Fibroblast of skin of right quadriceps (primary cell): ENCODE measurements around the gene LCE1C.

Experiments used
- DNase-seq: peaks from one replicate; pipeline ENCODE4 v3.0.0-alpha.2; 2013

Gene LCE1C

DNA sequence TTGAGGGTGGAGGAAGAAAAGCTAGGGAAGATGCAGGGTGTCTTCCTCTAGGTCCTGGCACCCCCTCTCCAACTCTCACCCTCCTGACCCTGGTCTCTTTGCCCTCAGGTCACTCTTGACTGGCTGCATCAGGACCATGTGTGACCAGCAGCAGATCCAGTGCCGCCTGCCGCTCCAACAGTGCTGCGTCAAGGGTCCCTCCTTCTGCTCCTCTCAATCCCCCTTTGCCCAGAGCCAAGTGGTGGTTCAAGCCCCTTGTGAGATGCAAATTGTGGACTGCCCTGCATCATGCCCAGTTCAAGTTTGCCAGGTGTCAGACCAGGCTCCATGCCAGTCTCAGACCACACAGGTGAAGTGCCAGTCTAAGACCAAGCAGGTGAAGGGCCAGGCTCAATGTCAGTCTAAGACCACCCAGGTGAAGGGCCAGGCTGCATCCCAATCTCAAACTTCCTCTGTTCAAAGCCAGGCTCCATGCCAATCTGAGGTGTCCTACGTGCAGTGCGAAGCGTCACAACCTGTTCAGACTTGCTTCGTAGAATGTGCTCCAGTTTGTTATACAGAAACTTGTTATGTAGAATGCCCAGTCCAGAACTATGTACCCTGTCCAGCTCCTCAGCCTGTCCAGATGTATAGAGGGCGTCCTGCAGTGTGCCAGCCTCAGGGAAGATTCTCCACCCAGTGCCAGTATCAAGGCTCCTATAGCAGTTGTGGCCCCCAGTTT lies 46.8 kb downstream of the LCE1C start:
- no peak for DNase-seq

DNA sequence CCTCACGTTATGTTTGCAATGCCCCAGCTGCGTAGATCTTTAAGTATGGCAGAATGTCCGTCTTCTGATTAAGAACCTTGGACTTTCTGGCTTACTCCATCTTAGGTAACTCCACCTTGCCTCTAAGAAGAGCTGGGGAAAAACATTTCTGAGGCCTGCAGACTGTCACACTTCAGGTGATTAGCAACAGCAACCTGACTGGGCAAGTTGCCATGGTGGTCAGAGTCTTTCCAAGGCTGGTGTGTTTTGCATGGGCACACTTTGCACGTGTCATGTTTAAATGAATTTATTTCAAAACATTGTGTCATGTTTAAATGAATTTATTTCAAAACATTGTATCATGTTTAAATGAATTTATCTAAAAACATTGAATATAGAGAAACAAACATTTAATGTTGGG lies 47.8 kb downstream of the LCE1C start:
- no peak for DNase-seq

DNA sequence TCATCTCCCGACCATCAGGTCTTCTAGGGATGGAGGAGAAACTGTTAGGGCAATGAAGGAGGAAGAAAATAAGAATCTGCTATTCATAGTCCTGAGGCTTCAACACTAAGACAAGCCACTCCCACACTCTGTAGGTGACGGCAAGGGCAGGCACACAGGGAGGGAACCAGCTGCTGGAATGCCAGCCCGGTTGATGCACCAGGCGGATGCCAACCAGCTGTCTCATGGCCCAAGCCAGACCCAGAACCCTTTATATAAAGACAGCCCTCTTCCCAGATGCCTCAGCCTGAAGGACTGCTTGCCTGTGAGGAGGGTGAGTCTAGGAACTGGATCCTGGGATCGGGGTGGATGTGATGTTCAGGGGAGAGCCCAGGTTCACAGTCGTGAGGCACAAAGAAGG lies 48.7 kb downstream of the LCE1C start, which contains the start of gene KPRP:
Gene KPRP, plus strand, starts transcription at position 279 of the 400 bp plus-strand sequence. CDS start 1,564 bp downstream, outside the sequence.
- DNase-seq: no peak

DNA sequence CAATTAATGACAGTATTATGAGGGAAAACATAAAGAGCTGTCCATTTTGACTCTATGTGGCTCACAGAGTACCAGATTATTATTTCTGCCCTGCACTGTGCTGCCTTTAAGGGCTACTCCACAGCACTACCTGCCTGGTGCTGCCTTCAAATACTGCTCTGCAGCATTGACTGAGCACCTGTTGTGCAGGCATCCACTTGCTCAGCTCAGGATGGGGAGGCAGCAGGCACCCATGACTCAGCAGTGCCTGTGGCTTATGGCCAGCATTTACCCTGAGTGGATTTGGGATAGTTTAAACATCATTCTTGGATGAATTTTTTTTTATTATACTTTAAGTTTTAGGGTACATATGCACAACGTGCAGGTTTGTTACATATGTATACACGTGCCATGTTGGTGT lies 49.6 kb downstream of the LCE1C start:
- DNase-seq: no peak
